Measurements from ENCODE around the gene ZNF436.

The ZNF436 gene

GRCh38 chr1:23405946-23406345, 36.3 kb upstream of the ZNF436 start:
- in situ Hi-C loops (cut with MboI; ENCODE audit: low pct_unique_long_range_greater_than_20kb, low sequenced_read_pairs, unreplicated experiment) = no loop called here
- DNase-seq (ENCODE audit: low spot score) = no peak
- TF ChIP-seq CTCF (IDR thresholded peaks at IDR 0.05; ENCODE audit: extremely low read depth, insufficient read depth, missing control alignments) = no peak

- peak; percentile 95 for TF ChIP-seq CTCF (IDR thresholded peaks at IDR 0.05; ENCODE audit: extremely low read depth, insufficient read depth, missing control alignments)
- DNase-seq (ENCODE audit: low spot score) = peak; percentile 81
- in situ Hi-C loops (cut with MboI; ENCODE audit: low pct_unique_long_range_greater_than_20kb, low sequenced_read_pairs, unreplicated experiment) = no loop called here
Measured at GRCh38 chr1:23403735-23404486, 34.3 kb upstream of the ZNF436 start.

GRCh38 chr1:23403355-23403734, 33.7 kb upstream of the ZNF436 start:
- TF ChIP-seq CTCF (IDR thresholded peaks at IDR 0.05; ENCODE audit: extremely low read depth, insufficient read depth, missing control alignments) = no peak
- no peak for DNase-seq (ENCODE audit: low spot score)
- in situ Hi-C loops (cut with MboI; ENCODE audit: low pct_unique_long_range_greater_than_20kb, low sequenced_read_pairs, unreplicated experiment) = no loop called here

GRCh38 chr1:23403038-23403336, 33.4 kb upstream of the ZNF436 start:
- TF ChIP-seq CTCF (IDR thresholded peaks at IDR 0.05; ENCODE audit: extremely low read depth, insufficient read depth, missing control alignments) = no peak
- DNase-seq (ENCODE audit: low spot score) = no peak
- in situ Hi-C loops (cut with MboI; ENCODE audit: low pct_unique_long_range_greater_than_20kb, low sequenced_read_pairs, unreplicated experiment) = no loop called here

GRCh38 chr1:23402286-23403037, 32.8 kb upstream of the ZNF436 start:
- in situ Hi-C loops (cut with MboI; ENCODE audit: low pct_unique_long_range_greater_than_20kb, low sequenced_read_pairs, unreplicated experiment) = no loop called here
- no peak for TF ChIP-seq CTCF (IDR thresholded peaks at IDR 0.05; ENCODE audit: extremely low read depth, insufficient read depth, missing control alignments)
- no peak for DNase-seq (ENCODE audit: low spot score)

- DNase-seq (ENCODE audit: low spot score) = no peak
- in situ Hi-C loops (cut with MboI; ENCODE audit: low pct_unique_long_range_greater_than_20kb, low sequenced_read_pairs, unreplicated experiment) = no loop called here
- no peak for TF ChIP-seq CTCF (IDR thresholded peaks at IDR 0.05; ENCODE audit: extremely low read depth, insufficient read depth, missing control alignments)
Measured at GRCh38 chr1:23401313-23401712, 31.7 kb upstream of the ZNF436 start.

All from GM13977 (cell line).